ENCODE data around the gene SRGAP1. TPM values are rescaled to one million over a fixed set of nuclear protein-coding genes. Genes with fewer than 3 reads are reported as not detected.

Gene SRGAP1
- total RNA-seq, 1 donor from 2014 or later: 40.8 TPM

Small RNA genes lying within 50 kb of the gene (small RNA-seq; reads per million reads assigned to genes)
- gene AC020611.1: not detected
- gene RNU6-1009P: not detected

Other genes with a start within 250 kb of the SRGAP1 start
- gene DPY19L2, start 176.2 kb upstream of the SRGAP1 start, total RNA-seq: 36.3 TPM
- 13.5 TPM for gene RXYLT1, start 64.8 kb upstream of the SRGAP1 start, total RNA-seq